Ascending aorta (tissue), 2 donors: ENCODE results near the gene FBXO39. TPM values are rescaled to one million over a fixed set of nuclear protein-coding genes. Genes with fewer than 3 reads are reported as not detected.

Source experiments
- DNase-seq, 2 donors: peaks; one replicate each; pipeline ENCODE4 v3.0.0-alpha.2; 2019; ENCODE audit warnings: low spot score in 2 of 2
- H3K27ac ChIP-seq, 2 donors: fragments of 200-600 bp; sonication (generic); one replicate each; pipeline ENCODE4 v1.5.1; 2016 to 2017; ENCODE audit warnings: mild to moderate bottlenecking in 1 of 2
- H3K27me3 ChIP-seq: fragments of 200-600 bp; sonication (generic); one replicate; pipeline ENCODE4 v1.5.1; 2017
- H3K36me3 ChIP-seq, 2 donors: fragments of 200-600 bp; sonication (generic); one replicate each; pipeline ENCODE4 v1.5.1; 2016
- H3K4me1 ChIP-seq, 2 donors: fragments of 200-600 bp; sonication (generic); one replicate each; pipeline ENCODE4 v1.5.1; 2016 to 2017; ENCODE audit warnings: mild to moderate bottlenecking in 1 of 2
- H3K4me3 ChIP-seq, 2 donors: fragments of 200-600 bp; sonication (generic); one replicate each; pipeline ENCODE4 v1.5.1; 2016 to 2017; ENCODE audit warnings: mild to moderate bottlenecking in 1 of 2
- H3K9me3 ChIP-seq, 2 donors: fragments of 200-600 bp; sonication (generic); one replicate each; pipeline ENCODE4 v1.5.1; 2016
- intact Hi-C: fragments of 100-400 bp; cut with DNase I; formaldehyde crosslinking; loops from one replicate; pipeline ENCODE4 v1.15.1; 2023
- total RNA-seq: library from RNA; depleted of rRNA; stranded (reverse); fragments of >200 nt; gene quantifications from one replicate; pipeline ENCODE4 v1.1.0, GENCODE V29; 2016
- TF ChIP-seq, protein P1 (sequence below), 3 experiments: fragments of 200-600 bp in 2 of 3; fragments of 450-650 bp in 1 of 3; sonication (generic) in 2 of 3; IDR thresholded peaks; one replicate each; pipeline ENCODE4 v1.5.1; 2016 to 2019; ENCODE audit warnings: antibody characterized with exemption in 3 of 3, mild to moderate bottlenecking in 1 of 3, moderate library complexity in 1 of 3

Gene FBXO39
- total RNA-seq, 1 donor from 2014 or later: not detected

DNA sequence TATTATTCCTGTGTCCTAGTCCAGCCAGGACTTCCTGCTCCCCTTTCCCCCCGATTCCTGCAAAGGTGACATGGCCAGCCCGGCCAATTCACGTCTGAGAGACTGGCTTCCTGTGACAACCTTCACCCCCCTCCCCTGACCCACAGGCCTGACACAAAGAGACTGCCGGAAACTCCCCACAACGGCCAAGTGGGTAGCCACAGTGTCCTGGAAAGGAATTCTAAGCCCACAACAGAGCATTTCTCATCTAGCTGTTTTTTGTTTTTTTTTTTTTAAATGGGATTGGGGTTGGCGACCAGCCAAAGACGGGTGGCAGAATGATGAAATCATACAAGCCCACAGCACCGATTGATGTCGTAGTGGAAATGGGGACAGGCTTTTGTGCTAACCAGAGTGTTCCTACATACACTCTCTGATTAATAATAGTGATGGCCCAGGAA, 23.0 kb upstream of the FBXO39 start:
- peak overlapping the region in 1 of 2 donors; percentile 20 for H3K4me3 ChIP-seq
- intact Hi-C loops: loop anchor here (5.0 to 10.0 kb wide), 2 partner anchors 101 to 262 kb away; partner anchors contain the start of genes C17orf100, MED31 and RNASEK
- TF ChIP-seq, protein P1, sequence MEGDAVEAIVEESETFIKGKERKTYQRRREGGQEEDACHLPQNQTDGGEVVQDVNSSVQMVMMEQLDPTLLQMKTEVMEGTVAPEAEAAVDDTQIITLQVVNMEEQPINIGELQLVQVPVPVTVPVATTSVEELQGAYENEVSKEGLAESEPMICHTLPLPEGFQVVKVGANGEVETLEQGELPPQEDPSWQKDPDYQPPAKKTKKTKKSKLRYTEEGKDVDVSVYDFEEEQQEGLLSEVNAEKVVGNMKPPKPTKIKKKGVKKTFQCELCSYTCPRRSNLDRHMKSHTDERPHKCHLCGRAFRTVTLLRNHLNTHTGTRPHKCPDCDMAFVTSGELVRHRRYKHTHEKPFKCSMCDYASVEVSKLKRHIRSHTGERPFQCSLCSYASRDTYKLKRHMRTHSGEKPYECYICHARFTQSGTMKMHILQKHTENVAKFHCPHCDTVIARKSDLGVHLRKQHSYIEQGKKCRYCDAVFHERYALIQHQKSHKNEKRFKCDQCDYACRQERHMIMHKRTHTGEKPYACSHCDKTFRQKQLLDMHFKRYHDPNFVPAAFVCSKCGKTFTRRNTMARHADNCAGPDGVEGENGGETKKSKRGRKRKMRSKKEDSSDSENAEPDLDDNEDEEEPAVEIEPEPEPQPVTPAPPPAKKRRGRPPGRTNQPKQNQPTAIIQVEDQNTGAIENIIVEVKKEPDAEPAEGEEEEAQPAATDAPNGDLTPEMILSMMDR (IDR thresholded peaks at IDR 0.05): no peak
- H3K27me3 ChIP-seq: no peaks in the 10 kb centered on the region
- peak in 1 of 2 donors; percentile 78 for DNase-seq
- no peaks in the 10 kb centered on the region for H3K36me3 ChIP-seq
- H3K27ac ChIP-seq: peak overlapping the region; percentile 82 to 85
- H3K9me3 ChIP-seq: no peaks in the 10 kb centered on the region
- H3K4me1 ChIP-seq: peaks cover 4 to 30% of the 10 kb centered on the region in 2 donors

DNA sequence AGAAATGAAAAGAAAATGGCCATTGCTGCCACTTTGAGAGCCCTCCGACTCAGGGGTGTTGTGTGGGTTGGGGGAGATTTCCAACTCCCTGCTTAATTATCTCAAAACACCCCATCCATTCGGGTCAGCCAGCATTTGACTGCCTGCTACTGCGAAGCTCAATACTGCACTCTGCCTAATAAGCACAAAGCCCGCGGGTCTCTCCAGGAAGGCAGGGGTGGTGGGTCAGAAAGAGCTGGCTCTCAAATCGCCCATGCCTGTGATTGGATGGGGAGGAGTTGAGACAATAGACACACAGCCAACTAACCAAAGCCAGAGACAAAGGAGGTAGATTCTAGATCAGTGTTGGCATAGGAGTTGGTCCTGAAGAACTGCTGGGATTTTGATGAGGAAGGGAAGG, 22.5 kb upstream of the FBXO39 start:
- no peak for DNase-seq
- H3K4me1 ChIP-seq: peaks cover 4 to 30% of the 10 kb centered on the region in 2 donors
- H3K36me3 ChIP-seq: peaks cover 0 to 3% of the 10 kb centered on the region in 2 donors
- H3K27ac ChIP-seq: peak overlapping the region; percentile 82 to 85
- intact Hi-C loops: loop anchor here (5.0 to 10.0 kb wide), 2 partner anchors 101 to 261 kb away; partner anchors contain the start of genes C17orf100, MED31 and RNASEK
- no peaks in the 10 kb centered on the region for H3K9me3 ChIP-seq
- no peaks in the 10 kb centered on the region for H3K27me3 ChIP-seq
- no peak overlapping the region for H3K4me3 ChIP-seq
- TF ChIP-seq, protein P1 (IDR thresholded peaks at IDR 0.05): no peak

DNA sequence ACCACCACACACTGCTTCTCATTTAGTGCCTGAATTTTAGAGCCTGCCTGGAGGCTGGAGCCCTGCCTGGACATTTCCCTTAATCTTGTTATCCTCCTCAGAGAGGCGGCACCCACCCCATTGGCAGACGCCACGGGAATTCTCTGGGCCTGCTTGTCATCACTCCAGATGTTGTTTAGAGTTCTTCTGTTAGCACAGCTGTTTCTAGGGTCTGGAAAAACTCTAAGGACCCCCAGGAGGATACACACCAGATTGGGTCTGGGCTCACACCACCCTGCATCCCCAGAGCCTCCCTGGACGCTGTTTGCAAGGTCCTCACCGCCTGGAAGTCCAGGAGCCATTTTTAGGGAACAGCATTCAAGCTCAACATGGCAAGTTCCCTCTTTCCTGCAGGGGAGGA, 20.7 kb upstream of the FBXO39 start:
- TF ChIP-seq, protein P1 (IDR thresholded peaks at IDR 0.05): no peak
- intact Hi-C loops: loop anchor here (10.0 kb wide), 1 partner anchor 260 kb away; the partner anchor contains the start of gene RNASEK
- Histone ChIP-seq H3K27me3 (no peaks in the 10 kb centered on the region), H3K27ac (peak overlapping the region; percentile 74 to 79), H3K9me3 (no peaks in the 10 kb centered on the region), H3K4me3 (peak overlapping the region; percentile 44 to 63), H3K4me1 (peaks cover 4 to 30% of the 10 kb centered on the region in 2 donors), H3K36me3 (peaks cover 9 to 18% of the 10 kb centered on the region in 2 donors)
- peak in 1 of 2 donors; percentile 72 for DNase-seq

DNA sequence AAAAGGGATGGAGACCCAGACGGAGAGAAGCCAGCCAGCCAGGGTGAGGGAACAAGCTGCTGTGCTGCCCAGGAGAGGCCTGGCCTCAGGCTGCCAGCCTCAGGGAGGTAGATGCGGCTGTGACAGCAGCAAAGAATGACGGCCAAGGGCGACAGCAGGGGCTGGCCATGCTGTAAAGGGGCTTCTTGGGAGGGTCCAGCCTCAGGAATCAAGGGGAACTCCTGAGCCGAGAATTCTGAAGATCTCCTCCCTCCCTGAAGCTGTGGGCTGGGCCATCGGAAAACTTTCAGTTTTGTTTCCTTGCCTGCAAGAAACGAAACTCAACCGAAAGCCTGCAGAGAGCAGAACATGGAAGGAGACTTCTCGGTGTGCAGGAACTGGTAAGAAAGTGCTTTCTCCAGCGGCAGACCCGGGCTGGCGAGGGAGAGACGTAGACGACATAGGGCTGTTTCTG, 20.3 kb upstream of the FBXO39 start, which contains the start of gene XAF1:
TSS of gene XAF1 (plus strand) at position 316 of the 454 bp plus-strand sequence. CDS start at position 349, 33 bp downstream.
- Histone ChIP-seq H3K27me3 (no peaks in the 10 kb centered on the region), H3K4me3 (peak within 1 kb of the TSS; percentile 44 to 63), H3K36me3 (peaks cover 13 to 21% of the 10 kb centered on the region in 2 donors), H3K9me3 (no peaks in the 10 kb centered on the region), H3K27ac (peak within 1 kb of the TSS; percentile 74 to 79), H3K4me1 (peaks cover 4 to 30% of the 10 kb centered on the region in 2 donors)
- intact Hi-C loops: loop anchor here (10.0 kb wide), 1 partner anchor 259 kb away; the partner anchor contains the start of gene RNASEK
- TF ChIP-seq, protein P1 (IDR thresholded peaks at IDR 0.05): no peak
- DNase-seq: no peak

DNA sequence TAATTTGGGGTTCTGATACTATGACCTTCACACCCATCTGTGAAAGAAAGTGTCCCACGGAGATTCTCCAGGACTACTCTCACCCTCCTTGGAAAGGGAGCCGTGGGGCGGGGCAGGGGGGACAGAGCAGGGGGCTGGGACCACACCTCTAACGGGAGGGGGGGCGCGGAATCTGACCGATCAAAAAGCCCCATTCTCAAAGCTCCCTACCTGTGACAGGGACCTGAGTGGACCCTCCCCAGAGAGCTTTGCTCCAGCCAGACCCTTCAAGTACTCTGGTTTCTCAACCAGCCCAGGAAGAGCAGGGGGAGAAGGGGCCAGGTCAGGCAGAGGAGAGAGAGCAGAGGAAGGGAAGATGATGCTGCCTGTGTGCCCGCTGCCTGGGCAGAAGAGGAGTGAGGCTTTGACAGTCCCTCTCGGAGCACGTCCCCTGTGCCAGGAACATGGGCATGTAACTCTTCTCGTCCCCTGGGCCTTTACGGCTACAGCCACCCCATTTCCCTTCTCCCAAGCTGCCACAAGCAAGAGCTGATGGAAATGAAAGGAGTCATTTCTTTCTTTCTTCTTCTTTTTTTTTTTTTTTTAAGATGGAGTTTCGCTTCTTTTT, 19.5 kb upstream of the FBXO39 start:
- peaks cover 15 to 21% of the 10 kb centered on the region in 2 donors for H3K36me3 ChIP-seq
- peaks cover 4 to 30% of the 10 kb centered on the region in 2 donors for H3K4me1 ChIP-seq
- H3K27ac ChIP-seq: peak overlapping the region; percentile 74 to 79
- peak overlapping the region; percentile 44 to 63 for H3K4me3 ChIP-seq
- no peaks in the 10 kb centered on the region for H3K27me3 ChIP-seq
- DNase-seq: no peak
- TF ChIP-seq, protein P1 (IDR thresholded peaks at IDR 0.05): no peak
- no peaks in the 10 kb centered on the region for H3K9me3 ChIP-seq
- intact Hi-C loops: loop anchor here (10.0 kb wide), 1 partner anchor 258 kb away; the partner anchor contains the start of gene RNASEK
